Gastrocnemius medialis (tissue), 4 donors: Measurements from ENCODE around the gene DPH5. TPM values are rescaled to one million over a fixed set of nuclear protein-coding genes. Genes with fewer than 3 reads are reported as not detected.
"Not testable (repeated sequence)": the region's sequence is repeated elsewhere in the genome, so short reads cannot be mapped to it uniquely, and the experiment has no call there.

ENCODE experiments used
- ATAC-seq, 2 donors: fragments of 150-250 bp; one replicate each; pipeline ENCODE4 v1.9.1; 2016
- DNase-seq, 2 donors: peaks; one replicate each; pipeline ENCODE4 v3.0.0-alpha.2; 2019
- H3K27ac ChIP-seq, 4 donors: fragments of 200-600 bp; sonication (generic); 1 replicate in 1 of 4; 2 replicates in 3 of 4; pipeline ENCODE4 v1.5.1; 2016 to 2018; ENCODE audit warnings: mild to moderate bottlenecking in 2 of 4, moderate library complexity in 1 of 4
- H3K27me3 ChIP-seq, 3 donors: fragments of 200-600 bp; sonication (generic) in 2 of 3; 1 replicate in 1 of 3; 2 replicates in 2 of 3; pipeline versions ENCODE4 v1.5.1 to v1.6.0; 2016 to 2019; ENCODE audit warnings: mild to moderate bottlenecking in 1 of 3, moderate library complexity in 1 of 3
- H3K36me3 ChIP-seq, 2 donors: fragments of 200-600 bp; sonication (generic) in 1 of 2; one replicate each; pipeline ENCODE4 v1.5.1; 2017 to 2018
- H3K4me1 ChIP-seq, 2 donors: fragments of 200-600 bp; sonication (generic) in 1 of 2; one replicate each; pipeline ENCODE4 v1.5.1; 2016 to 2017; ENCODE audit warnings: mild to moderate bottlenecking in 2 of 2
- H3K4me3 ChIP-seq, 4 donors: fragments of 200-600 bp; sonication (generic) in 3 of 4; 1 replicate in 1 of 4; 2 replicates in 3 of 4; pipeline ENCODE4 v1.5.1; 2016 to 2019; ENCODE audit warnings: mild to moderate bottlenecking in 2 of 4
- H3K9me3 ChIP-seq, 3 donors: fragments of 200-600 bp; sonication (generic) in 2 of 3; 1 replicate in 1 of 3; 2 replicates in 2 of 3; pipeline ENCODE4 v1.5.1; 2016 to 2019
- POLR2A ChIP-seq, 2 donors: fragments of 450-650 bp; IDR thresholded peaks; one replicate each; pipeline ENCODE4 v1.6.1; 2017; ENCODE audit warnings: antibody characterized with exemption in 2 of 2, mild to moderate bottlenecking in 2 of 2, moderate library complexity in 2 of 2
- in situ Hi-C, 4 donors: fragments of 200-750 bp; cut with MboI; loops; one replicate each; pipeline versions ENCODE4 v1.15.0 to v1.8.0; 2017; ENCODE audit warnings: low sequenced_read_pairs in 4 of 4
- intact Hi-C: fragments of 100-400 bp; cut with DNase I; formaldehyde crosslinking; loops from one replicate; pipeline ENCODE4 v1.15.1; 2023; ENCODE audit warnings: low total_unique reads
- total RNA-seq, 4 donors: library from RNA; depleted of rRNA; stranded (reverse); fragments of >200 nt; gene quantifications; one replicate each; pipeline versions ENCODE4 v1.1.0 to v1.2.3, GENCODE V29; 2016
- TF ChIP-seq, protein P1 (sequence below), 5 experiments: fragments of 450-650 bp in 3 of 5; fragments of 200-600 bp in 2 of 5; sonication (generic) in 2 of 5; IDR thresholded peaks in 4 of 5; conservative IDR thresholded peaks in 1 of 5; 1 replicate in 4 of 5; 2 replicates in 1 of 5; pipeline ENCODE4 v1.5.1; 2016 to 2019; ENCODE audit warnings: antibody characterized with exemption in 5 of 5, mild to moderate bottlenecking in 3 of 5, moderate library complexity in 3 of 5

DPH5 gene
- total RNA-seq, 4 donors from 2014 or later: 9.4 to 30.0 (median 22.2) TPM

DNA sequence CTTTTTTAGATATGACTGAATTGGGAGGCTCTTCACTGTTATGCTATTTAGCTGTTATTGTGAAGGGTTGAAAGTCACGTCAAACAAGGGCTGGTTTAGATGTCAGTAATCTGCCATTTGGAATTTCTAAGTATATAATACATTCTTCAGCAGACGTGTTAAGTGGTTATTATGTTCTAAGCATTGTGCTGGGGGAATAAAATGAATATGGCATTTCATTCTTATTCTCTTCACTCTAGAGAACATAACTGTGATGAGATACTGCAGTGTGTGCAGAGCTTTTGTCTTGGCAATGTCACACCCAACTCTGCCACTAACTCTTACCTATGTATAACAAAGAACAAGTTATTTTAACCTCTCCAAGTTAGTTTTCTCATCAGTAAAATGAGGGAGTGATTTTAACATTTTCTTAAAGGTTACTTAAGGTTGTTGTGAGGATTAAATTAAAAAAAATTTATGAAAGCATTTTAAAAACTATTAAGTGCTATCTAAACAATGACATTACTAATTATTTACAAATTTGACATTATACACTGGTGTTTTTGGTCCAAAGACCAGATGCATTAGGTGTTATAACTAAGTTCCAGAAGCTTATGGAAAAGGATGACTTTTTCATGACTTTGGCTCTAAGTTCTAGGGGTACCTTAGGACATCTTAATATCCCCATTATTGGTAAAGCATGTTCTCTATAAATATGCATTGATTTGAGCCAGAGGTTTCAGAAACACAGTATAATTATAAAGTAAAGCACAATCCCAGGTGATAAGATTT is 71.4 kb downstream of the DPH5 start:
- ATAC-seq (no peak), DNase-seq (no peak)
- Histone ChIP-seq H3K4me1 (no peaks in the 10 kb centered on the region), H3K27me3 (no peaks in the 10 kb centered on the region), H3K27ac (no peak overlapping the region), H3K4me3 (no peak overlapping the region), H3K9me3 (no peaks in the 10 kb centered on the region), H3K36me3 (peaks cover 0 to 16% of the 10 kb centered on the region in 2 donors)
- intact Hi-C loops: no loop called here
- TF ChIP-seq, protein P1, sequence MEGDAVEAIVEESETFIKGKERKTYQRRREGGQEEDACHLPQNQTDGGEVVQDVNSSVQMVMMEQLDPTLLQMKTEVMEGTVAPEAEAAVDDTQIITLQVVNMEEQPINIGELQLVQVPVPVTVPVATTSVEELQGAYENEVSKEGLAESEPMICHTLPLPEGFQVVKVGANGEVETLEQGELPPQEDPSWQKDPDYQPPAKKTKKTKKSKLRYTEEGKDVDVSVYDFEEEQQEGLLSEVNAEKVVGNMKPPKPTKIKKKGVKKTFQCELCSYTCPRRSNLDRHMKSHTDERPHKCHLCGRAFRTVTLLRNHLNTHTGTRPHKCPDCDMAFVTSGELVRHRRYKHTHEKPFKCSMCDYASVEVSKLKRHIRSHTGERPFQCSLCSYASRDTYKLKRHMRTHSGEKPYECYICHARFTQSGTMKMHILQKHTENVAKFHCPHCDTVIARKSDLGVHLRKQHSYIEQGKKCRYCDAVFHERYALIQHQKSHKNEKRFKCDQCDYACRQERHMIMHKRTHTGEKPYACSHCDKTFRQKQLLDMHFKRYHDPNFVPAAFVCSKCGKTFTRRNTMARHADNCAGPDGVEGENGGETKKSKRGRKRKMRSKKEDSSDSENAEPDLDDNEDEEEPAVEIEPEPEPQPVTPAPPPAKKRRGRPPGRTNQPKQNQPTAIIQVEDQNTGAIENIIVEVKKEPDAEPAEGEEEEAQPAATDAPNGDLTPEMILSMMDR (IDR thresholded peaks at IDR 0.05 in 4 of 5, conservative IDR thresholded peaks at IDR 0.05 in 1 of 5): no peak
- TF ChIP-seq POLR2A (IDR thresholded peaks at IDR 0.05): no peak
- in situ Hi-C loops: no loop called here

DNA sequence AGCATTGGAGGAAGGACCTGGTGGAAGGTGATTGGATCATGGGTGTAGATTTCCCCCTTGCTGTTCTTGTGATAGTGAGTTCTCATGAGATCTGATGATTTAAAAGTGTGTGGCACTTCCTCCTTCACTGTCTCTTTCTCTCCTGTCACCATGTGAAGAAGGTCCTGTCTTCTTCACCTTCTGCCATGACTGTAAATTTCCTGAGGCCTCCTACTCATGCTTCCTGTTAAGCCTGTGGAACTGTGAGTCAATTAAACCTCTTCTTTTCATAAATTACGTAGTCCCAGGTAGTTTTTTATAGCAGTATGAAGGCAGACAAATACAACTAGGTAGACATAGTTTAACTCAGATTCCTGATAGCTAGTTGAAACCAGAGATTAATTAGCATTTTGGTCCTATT is 72.6 kb downstream of the DPH5 start:
- H3K27ac ChIP-seq, DNase-seq, ATAC-seq, H3K9me3 ChIP-seq, H3K4me1 ChIP-seq, in situ Hi-C loops, H3K4me3 ChIP-seq, H3K27me3 ChIP-seq, intact Hi-C loops: not testable (repeated sequence)
- H3K36me3 ChIP-seq: peaks cover 0 to 16% of the 10 kb centered on the region in 2 donors

GRCh38 chr1:100952104-100952745 is 73.4 kb downstream of the DPH5 start:
- Histone ChIP-seq H3K4me1 (no peaks in the 10 kb centered on the region), H3K4me3 (no peak overlapping the region), H3K36me3 (peaks cover 0 to 16% of the 10 kb centered on the region in 2 donors), H3K27me3 (no peaks in the 10 kb centered on the region), H3K27ac (no peak overlapping the region), H3K9me3 (no peaks in the 10 kb centered on the region)
- no peak for TF ChIP-seq POLR2A (IDR thresholded peaks at IDR 0.05)
- TF ChIP-seq, protein P1 (IDR thresholded peaks at IDR 0.05 in 4 of 5, conservative IDR thresholded peaks at IDR 0.05 in 1 of 5): no peak
- intact Hi-C loops (no loop called here), in situ Hi-C loops (no loop called here)
- ATAC-seq (no peak), DNase-seq (no peak)

- TF ChIP-seq, protein P1 (IDR thresholded peaks at IDR 0.05 in 4 of 5, conservative IDR thresholded peaks at IDR 0.05 in 1 of 5): no peak
- no peak for TF ChIP-seq POLR2A (IDR thresholded peaks at IDR 0.05)
- Histone ChIP-seq H3K9me3 (no peaks in the 10 kb centered on the region), H3K27me3 (no peaks in the 10 kb centered on the region), H3K27ac (no peak overlapping the region), H3K36me3 (peaks cover 0 to 16% of the 10 kb centered on the region in 2 donors), H3K4me1 (no peaks in the 10 kb centered on the region), H3K4me3 (no peak overlapping the region)
- in situ Hi-C loops (no loop called here), intact Hi-C loops (no loop called here)
- ATAC-seq (no peak), DNase-seq (no peak)
Observed at GRCh38 chr1:100950781-100951180, 74.8 kb downstream of the DPH5 start.

DNA sequence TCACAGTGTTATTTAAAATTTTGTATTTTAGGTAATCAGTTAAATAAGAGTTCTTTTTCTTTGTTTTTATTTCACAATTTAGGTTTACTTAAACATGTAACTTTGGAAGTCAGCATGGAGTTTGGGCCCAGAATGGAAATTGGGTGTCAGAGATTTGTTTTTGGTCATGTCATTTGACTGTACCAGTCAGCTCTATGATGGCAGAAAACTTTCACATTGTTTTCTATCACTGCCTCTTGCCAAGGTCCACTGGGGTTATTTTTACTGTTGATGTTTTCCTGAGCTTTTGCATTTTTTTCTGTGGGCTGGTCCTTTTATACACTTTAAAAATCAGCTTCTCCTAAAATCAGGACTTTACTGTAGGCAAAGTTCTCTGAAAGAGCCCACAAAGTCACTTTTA is 75.2 kb downstream of the DPH5 start:
- intact Hi-C loops: no loop called here
- no peak overlapping the region for H3K27ac ChIP-seq

GRCh38 chr1:100949515-100950158 is 75.9 kb downstream of the DPH5 start:
- intact Hi-C loops, H3K27me3 ChIP-seq, H3K9me3 ChIP-seq, H3K4me3 ChIP-seq, in situ Hi-C loops, H3K4me1 ChIP-seq, ATAC-seq, H3K27ac ChIP-seq: not testable (repeated sequence)
- peaks cover 0 to 16% of the 10 kb centered on the region in 2 donors for H3K36me3 ChIP-seq
- DNase-seq: peak in 1 of 2 donors; percentile 36

More for the DNA sequence above, 75.2 kb downstream of the DPH5 start:
- in situ Hi-C loops: no loop called here
- peaks cover 0 to 16% of the 10 kb centered on the region in 2 donors for H3K36me3 ChIP-seq
- no peaks in the 10 kb centered on the region for H3K4me1 ChIP-seq
- TF ChIP-seq, protein P1 (IDR thresholded peaks at IDR 0.05 in 4 of 5, conservative IDR thresholded peaks at IDR 0.05 in 1 of 5): no peak
- TF ChIP-seq POLR2A (IDR thresholded peaks at IDR 0.05): no peak
- no peak for ATAC-seq
- no peak overlapping the region for H3K4me3 ChIP-seq
- no peaks in the 10 kb centered on the region for H3K27me3 ChIP-seq
- no peaks in the 10 kb centered on the region for H3K9me3 ChIP-seq
- no peak for DNase-seq

DNA sequence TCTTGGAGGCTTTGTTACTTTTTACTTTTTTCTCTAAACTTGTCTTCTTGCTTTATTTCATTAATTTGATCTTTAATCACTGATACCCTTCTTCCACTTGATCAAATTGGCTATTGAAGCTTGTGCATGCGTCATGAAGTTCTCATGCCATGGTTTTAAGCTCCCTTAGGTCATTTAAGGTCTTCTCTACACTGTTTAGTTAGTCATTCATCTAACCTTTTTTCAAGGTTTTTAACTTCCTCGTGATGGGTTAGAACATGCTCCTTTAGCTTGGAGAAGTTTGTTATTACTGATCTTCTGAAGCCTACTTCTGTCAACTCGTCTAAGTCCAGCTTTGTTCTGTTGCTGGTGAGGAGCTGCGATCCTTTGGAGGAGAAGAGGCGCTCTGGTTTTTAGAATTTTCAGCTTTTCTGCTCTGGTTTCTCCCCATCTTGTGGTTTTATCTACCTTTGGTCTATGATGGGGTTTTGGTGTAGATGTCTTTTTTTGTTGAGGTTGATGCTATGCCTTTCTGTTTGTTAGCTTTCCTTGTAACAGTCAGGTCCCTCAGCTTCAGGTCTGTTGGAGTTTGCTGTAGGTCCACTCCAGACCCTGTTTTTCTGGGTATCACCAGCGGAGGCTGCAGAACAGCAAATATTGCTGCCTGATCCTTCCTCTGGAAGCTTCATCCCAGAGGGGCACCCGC is 76.7 kb downstream of the DPH5 start:
- H3K27ac ChIP-seq, intact Hi-C loops, in situ Hi-C loops: not testable (repeated sequence)

More for the DNA sequence above, 76.7 kb downstream of the DPH5 start:
- not testable (repeated sequence) for ATAC-seq, H3K4me1 ChIP-seq, H3K4me3 ChIP-seq, H3K27me3 ChIP-seq, H3K9me3 ChIP-seq, DNase-seq
- peaks cover 0 to 16% of the 10 kb centered on the region in 2 donors for H3K36me3 ChIP-seq
